ENCODE results near the gene B3GALT6.

B3GALT6 gene

DNA sequence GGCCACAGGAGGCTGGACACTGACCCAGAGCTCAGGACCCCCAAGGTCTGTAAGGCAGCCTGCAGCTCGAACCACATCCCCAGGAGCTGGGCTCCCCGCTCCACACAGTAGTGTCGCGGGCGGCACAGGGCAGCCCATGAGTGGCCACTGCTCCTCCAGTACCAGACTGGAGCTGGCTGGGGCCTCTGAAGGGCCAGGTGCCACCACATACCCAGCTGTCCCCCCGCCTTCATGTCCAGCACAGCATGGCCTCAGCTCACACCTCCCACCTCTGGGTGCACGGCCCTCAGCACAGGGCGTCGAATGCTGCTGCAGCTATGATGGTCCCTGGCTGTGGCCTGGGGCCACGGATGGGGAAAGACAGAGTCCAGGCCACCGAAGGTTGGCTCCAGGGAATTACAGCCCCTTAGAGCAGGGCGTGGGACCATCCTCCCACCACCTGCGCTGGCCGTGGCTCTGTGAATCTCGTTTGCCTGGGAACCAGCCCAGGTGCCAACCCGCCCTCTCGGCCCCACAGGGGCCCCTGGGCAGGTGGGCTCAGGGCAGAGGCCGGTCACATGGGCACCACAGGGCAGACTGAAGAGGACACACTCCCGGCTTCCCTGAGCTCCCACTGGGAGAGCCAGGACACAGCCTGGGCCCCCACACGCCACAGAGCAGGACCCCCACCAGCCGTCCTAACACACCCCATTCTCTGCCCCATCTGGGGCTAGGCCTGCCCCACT is 16.0 kb upstream of the B3GALT6 start:
- DNase-seq (ENCODE audit: low read depth, low spot score): no peak

DNA sequence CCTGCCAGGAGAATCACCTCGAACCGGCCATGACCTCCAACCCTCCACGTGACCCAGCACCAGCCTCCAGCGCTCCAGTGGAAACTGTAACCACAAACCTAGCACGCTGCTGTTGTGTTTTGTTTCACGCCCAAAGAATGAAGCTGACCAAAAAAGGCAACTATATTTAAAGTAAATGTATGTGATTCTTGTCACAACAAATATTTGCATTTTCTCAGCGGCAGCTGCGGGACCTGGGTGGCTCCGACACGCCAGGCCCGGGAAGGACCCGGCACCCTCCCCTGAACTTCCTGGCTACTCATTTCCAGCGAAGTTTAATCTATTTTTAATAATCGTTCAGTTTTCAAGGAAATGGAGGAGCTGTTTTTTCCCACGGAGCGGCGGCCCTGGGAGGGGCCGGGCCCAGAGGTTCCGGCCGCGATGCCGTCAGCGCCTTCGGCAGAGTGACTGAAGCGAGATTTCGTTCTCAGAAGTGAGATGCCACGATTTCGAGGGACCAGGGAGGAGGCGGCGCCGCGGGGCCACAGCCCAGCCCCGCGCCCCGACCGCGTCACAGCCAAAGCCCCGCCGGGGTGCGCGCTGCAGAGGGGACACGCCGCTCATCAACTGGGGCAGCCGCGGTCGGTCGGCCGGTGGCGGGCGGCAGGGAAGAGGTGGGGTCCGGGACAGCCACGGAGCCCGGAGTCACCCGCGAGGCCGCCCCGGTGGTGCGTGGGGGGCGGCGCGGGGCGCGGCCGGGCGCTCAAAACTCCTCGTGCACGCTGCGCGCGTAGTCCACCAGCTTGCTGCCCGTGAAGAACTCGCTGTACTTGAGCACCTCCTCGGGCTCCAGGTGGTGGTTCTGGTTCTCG is 15.0 kb upstream of the B3GALT6 start:
- no peak for DNase-seq (ENCODE audit: low read depth, low spot score)

DNA sequence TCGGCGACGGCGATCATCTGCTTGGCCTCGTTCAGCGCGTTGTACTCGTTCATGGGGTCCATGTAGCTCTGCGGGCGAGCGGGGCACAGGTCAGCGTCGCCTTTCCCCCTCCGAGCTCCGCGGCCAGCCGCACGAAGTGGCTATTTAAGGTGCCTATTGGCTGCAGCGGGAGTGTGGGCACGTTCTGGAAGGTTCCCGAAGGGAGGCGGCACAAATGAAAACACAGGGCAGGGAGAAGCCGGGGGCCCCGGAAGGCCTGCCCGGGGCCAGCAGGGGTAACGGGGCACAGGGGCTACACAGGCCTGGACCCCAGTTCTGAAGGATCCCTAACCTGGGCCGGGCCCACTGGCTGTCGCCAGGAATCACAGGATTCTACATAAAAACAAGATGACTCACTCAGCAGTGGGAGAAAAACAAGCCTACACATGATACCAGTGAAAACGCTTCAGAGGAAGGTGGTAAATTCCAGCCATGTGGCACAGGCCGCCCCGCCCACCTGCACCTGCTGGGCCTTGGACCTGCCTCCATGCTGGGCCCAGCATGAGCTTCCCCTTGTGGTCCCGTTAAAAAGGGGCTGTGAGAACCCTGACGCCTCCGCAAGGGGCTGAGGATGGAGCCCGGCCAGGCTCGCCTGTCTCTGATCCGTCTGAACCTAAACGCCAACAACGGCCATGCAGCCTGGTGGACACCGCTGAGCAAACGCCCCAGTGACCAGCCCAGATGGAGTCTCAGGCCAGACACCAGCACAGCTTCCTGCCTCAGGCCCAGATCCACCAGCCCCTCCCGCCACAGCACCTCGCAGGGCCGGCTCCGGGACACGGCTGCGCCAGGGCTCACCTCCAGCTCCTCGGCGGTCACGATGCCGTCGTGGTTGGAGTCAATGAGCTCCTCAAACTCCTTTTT is 14.2 kb upstream of the B3GALT6 start:
- DNase-seq (ENCODE audit: low read depth, low spot score): no peak

DNA sequence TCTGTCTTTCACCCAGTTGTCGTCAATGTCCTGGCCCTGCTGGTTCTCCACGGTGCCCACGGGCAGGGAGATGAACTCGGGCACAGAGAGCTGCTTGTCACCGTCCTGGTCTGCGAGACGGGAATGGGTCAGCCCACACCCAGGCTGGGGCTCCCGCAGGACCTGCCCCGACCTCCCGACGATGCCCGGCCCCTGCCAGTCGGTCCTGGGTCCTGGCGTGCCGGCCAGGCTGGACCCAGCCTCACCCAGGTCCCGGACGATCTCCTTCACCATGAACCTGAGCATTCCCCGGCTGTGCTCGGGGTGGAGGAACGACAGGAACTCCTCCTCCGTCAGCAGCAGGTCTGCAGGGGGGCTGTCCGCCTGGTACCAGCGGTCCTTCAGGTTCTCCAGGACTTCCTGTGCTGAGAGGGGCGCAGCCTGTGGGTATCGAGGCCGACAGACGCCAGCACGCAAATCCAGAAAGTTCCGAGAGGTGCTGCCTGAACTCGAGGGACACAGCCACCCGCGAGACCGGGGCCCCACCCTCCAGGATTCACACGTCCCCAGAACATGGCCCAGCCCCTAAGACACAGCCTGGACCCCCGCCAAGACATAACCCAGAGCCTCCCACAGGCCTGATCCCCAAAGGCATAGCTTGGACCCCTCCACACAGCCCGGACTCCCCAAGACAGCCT is 13.4 kb upstream of the B3GALT6 start:
- DNase-seq (ENCODE audit: low read depth, low spot score): no peak

DNA sequence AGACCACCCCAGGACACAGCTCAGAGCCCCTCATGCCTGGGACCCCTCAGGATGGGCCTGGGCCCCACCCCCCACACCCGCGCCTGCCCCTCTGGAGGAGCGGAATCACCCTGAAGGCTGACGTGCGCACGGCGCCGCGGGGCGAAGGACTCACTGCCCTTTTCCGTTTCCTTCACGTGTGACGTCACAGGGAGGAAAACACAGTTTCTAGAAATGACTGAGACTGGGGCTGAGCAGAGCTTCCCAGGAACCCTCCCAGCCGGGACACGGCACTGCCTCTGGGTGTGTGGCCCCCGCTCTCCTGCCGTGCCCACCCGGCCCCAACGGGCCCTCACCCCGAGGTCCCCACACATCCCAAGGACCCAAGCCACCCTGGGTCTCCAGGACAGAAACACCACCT is 12.7 kb upstream of the B3GALT6 start:
- DNase-seq (ENCODE audit: low read depth, low spot score): no peak

DNA sequence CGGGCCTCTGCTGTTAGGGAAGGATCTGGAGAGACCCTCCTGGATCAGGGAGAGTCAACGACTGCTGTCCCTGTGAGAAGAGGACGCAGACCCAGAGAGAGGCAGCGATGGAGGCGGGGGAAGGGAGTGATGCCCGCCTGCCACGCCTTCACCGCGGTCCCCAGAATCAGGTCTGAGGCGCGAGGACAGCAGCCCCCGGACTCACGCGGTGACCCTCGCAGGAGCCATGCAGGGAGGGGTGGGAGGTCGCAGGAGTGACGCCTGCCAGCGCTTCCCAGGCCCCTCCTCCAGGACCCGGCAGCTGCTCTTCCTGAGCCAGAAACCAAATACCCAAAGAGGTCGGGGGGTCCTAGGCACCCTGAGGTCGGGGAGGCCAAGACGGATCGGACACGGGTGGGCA is 11.8 kb upstream of the B3GALT6 start:
- no peak for DNase-seq (ENCODE audit: low read depth, low spot score)

DNA sequence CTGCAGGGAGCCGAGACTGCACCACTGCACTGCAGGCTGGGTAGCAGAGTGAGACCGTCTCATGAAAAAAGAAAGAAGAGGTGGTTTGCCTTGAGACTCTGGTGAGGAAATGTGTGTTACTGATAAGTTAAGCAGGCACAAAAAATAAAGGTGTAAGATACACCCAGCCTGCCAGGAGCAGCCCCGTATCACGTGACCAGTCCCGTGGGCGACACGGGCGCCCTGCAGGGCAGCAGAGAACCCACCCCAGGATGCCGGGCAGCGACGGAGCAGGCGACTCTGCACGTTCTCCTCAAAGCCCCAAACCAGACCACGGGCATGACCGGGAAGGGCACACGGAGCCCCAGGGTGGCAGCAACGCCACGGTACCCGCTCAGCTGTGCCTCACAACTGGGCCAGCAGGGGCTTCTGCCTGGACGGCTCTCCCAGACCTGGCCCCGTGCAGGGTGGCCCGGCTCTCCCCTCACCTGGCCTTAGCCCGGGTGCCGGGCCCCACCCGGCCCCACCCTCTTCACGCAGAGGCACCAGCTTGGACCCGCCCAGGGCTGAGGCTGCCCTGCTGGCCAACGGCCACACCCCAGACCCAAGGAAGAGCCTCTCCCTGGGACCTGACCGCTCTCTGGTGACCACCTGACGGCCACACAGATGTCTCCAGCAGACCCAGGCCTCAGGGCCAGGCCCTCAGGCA is 10.0 kb upstream of the B3GALT6 start:
- no peak for DNase-seq (ENCODE audit: low read depth, low spot score)

DNA sequence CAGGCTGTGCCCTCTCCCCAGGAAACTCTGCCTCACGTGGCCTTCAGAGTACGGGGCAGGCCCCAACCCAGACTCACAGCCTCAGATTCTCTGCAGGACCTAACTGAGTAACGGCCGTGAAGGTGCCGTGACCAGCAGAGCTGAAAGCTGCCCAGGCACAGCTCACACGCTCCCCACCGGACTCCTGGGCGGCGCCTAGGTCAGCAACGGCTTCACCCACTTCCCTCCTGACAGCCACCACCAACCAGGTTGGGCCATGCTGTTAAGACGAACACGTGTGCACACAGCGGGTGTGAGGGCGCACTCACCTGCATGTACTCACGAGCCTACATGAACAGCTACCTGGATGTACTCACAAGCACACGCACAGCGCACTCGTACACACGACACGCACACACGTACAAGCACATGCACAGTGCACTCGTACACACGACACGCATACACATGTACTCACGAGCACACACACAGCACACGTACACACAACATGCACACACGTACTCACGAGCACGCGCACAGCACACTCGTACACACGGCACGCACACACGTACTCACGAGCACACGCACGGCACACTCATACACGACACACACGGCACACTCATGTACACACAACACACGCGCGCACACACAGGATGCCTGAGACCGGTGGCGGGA is 9.3 kb upstream of the B3GALT6 start:
- no peak for DNase-seq (ENCODE audit: low read depth, low spot score)

DNA sequence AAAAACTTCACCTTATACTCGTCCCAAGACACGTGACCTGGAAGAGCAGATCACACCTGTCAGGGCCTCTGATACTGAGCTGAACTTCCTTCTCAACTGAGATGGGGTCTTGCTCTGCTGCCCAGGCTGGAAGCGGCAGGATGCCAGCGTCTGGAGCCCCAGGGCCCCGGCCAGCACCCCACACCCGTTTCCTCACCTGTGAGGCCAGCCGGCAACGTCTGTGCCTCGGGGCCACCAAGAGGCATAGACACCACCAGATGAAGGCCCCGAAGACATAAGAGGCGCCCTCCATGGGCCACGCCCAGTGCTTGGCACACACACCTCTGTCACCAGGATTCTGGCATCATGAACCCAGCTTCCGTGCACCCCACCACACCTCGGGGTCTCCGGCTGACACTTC is 8.7 kb upstream of the B3GALT6 start:
- no peak for DNase-seq (ENCODE audit: low read depth, low spot score)

DNA sequence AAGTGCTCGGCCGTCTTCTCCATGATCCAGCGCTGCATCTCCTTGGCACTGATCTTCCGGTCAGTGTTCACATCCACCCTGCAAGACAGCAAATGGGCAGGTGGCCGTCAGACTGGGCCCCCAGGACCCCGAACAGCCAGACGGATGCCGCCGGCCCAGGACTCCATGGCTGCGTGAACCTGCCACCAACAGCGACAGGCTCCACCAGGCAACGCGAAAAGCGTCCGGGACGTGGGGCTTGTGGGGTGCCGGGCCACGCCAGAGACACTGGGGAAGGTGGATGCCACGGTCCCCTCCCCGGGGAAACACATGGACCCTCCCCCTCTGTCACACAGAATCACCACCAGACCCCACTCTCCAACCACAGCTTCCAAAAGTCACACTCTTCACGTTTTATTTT is 8.1 kb upstream of the B3GALT6 start:
- no peak for DNase-seq (ENCODE audit: low read depth, low spot score)

DNA sequence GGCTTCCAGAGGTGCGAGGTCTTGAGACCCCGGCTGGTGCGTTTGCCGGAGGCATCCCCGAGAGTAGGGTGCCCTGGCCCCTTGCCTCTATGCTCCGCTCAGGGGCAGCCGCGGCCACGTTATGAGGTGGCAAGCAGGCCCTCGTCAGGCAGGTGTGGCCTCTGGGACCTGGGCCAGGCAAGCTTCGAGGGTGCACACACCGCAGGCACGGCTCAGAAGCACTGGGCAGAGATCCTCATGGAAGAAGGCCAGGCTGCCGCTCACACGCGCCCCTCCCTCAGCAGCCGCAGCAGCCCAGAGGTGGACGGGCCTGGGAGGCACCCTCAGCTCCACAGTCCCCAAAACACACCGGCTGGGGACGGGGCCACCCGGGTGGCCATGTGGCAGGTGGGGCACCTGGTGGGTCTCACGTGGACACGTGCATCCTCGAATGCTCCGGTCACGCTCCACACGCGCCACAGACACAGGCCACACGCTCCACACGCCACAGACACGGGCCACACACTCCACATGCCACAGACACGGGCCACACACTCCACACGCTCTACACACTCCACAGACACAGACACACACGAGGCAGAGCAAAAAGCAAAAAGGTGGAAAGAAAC is 6.7 kb upstream of the B3GALT6 start:
- DNase-seq (ENCODE audit: low read depth, low spot score): no peak

DNA sequence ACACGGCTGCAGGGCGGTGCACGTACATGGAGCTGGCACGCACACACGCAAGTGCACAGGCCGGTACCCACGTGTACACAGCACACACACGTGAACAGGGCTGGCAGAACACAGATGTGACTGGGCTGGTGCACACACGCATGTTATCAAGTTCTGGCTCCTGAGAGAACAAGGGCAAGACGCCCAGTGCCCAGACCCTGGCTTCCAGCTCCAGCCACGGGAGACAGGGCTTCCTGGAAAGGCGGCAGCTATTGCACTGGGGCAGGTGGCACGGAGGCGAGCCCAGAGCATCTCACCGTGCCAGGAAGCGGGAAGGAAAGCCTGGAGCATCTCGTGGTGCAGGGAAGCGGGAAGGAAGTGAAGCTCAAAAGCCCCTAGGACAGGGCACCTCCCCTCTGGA is 6.1 kb upstream of the B3GALT6 start:
- no peak for DNase-seq (ENCODE audit: low read depth, low spot score)

DNA sequence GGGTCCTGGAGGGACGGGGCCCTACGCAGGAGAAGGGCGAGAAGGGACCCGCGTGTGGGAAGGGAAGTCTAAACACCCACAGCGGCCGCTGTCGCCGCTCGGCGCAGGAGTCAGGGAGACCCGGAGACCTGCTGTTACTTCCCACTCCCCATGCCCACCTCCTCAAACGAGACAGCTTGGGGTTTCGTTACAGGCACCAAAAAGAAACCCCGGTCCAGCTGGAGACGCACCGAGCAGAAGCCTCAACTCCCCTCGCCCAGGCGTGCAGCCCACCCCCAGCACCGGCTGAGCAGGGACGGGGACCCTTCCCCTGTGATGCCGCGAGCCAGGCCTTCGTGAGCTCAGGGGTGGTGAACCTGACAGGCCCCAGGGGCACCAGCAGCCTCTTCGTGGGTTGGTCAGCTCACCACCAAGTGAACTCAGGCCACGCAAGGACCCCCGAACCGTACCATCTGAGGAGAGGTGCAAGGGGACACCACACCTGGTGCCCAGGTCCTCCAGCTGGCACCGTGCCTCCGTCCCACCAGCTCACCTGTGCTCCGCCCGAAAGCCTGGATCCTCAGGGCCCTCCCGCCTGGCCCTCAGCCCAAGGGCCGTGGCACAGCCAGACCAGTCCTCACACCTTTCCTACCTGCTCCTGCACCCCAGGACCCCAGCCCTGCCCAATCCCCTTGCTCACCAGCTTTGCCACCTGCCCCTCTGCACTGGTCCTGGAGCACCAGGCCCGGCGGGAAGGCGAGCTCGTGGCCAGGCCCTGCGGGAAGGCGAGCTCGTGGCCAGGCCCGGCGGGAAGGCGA is 5.3 kb upstream of the B3GALT6 start:
- no peak for DNase-seq (ENCODE audit: low read depth, low spot score)

DNA sequence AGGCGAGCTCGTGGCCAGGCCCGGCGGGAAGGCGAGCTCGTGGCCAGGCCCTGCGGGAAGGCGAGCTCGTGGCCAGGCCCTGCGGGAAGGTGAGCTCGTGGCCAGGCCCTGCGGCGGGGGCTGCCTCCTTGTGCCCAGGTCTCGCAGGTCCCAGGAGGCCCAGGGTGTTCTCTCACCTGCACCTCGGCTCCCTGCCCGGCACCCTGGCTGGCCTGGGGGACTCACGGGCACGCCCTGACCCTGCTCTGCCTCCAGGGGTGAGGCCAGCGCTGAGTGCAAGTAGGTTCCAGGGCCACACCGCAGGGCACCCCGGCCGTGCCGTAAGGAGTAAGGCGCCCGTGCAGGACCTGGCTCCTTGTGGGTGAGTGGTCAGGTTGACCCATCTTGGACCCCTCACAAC is 4.7 kb upstream of the B3GALT6 start:
- DNase-seq (ENCODE audit: low read depth, low spot score): no peak

DNA sequence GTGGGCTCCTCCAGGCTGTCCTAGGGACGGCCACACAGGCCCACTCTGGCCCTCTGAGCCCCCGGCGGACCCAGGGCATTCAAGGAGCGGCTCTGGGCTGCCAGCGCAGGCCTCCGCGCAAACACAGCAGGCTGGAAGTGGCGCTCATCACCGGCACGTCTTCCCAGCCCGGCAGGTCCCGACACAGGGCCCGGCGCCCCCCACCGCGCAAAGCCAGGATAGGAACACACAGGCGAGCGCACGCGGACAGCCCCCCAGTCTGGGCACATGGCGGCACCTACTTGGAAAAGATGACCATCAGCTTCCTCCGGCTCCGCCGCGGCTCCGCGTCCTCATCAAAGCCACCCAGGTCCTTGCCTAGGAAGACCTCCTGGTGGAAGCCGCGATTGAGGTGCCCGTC is 3.9 kb upstream of the B3GALT6 start:
- no peak for DNase-seq (ENCODE audit: low read depth, low spot score)

DNA sequence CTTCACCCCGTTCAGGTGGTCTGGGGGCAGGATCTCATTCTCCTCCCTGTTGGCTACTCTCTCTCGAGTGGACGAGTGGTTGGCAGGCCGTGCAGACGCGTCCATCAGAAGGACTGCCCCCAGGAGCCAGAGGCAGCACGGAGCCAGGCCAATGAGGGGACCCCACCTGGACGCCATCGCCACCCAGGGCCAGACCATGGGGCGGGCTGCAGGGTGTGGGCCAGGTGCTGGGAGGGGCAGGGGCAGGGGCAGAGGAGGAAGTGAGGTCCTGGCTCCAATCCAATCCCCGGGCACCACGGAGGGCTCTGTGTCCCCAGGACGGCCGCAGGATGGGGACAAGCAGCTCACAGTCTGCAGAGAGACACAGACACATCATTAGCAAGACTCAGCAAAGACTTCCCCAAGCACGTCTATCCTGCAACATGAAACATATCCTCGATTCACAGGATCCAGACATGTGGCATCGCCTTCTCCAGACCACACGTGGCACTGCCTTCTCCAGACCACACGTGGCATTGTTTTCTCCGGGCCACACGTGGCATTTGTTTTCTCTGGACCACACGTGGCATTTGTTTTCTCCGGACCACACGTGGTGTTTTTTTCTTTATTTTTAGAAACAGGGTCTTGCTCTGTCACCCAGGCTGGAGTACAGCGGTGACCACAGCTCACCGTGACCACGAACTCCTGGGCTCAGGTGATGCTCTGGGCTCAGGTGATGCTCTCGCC is 3.3 kb upstream of the B3GALT6 start:
- DNase-seq (ENCODE audit: low read depth, low spot score): no peak

DNA sequence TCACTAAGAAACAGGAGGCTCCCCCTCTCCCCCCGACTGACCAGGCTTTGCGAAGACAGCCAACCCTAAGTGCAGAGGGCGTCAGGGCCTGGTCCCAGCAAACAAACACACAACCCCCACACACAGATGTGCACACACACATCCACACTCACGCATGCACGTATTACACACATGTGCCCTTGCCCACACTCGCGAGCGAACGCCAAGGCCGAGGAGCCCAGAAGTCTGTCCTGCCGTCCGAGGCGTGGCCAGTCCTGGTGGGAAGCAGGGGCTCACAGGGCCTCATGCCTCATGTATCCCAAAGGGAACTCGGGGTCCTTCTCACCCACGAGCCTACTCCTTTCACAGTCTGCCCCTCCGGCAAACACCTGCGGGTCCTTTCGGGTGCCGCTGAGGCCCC is 2.3 kb upstream of the B3GALT6 start:
- no peak for DNase-seq (ENCODE audit: low read depth, low spot score)

DNA sequence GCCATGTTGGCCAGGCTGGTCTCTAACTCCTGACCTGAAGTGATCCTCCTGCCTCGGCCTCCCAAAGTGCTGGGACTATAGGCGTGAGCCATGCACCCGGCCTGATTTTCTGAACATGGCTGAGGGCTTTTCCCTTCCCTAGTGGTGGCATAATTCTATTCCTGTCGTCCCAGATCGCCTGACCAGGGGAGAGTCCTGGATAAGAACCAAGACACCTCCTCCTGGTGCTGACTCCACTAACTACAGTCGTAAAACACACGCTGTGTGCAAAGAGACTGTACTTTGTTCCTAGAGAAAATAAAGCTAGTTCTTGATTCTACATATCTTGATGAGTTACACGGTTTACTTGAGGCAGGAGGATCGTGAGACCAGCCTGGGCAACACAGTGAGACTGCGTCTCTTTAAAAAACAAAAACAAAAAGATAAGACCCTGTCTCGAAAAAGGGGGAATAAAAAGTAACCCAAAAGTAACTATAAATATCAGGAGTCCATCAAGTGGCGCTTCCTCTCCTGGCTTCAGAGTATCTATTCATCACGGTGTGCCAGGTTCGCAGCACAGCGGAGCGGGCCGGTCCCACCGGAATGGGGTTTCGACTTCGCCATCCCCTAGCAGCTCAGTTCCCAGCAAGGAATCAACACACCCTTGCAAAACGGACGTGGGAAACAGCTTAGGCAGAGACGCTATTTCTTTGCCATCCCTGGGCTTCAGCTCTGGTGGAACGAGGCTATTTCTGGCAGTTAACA is 1.2 kb upstream of the B3GALT6 start:
- no peak for DNase-seq (ENCODE audit: low read depth, low spot score)

Data from smooth muscle cell of the brain vasculature (primary cell).